Loucy (cell line): ENCODE measurements around the gene PRSS12.

Source experiments
- H2AFZ ChIP-seq: fragments of 200-600 bp; sonication (generic); 2 replicates; pipeline ENCODE4 v1.6.0; 2016; ENCODE audit warnings: antibody characterized with exemption, mild to moderate bottlenecking, low read length, moderate library complexity
- H3F3A ChIP-seq: fragments of 200-600 bp; 2 replicates; pipeline ENCODE4 v1.6.0; 2016; ENCODE audit warnings: antibody characterized with exemption, low read depth, mild to moderate bottlenecking
- H3K27me3 ChIP-seq: fragments of 200-600 bp; sonication (generic); 2 replicates; pipeline ENCODE4 v1.6.1; 2014; ENCODE audit warnings: low read length, mild to moderate bottlenecking; ENCODE audit not compliant: insufficient read depth, poor library complexity, severe bottlenecking
- H3K36me3 ChIP-seq: fragments of 200-600 bp; sonication (generic); 2 replicates; pipeline ENCODE4 v1.6.1; 2016; ENCODE audit warnings: low read length; ENCODE audit not compliant: insufficient read depth
- H3K4me1 ChIP-seq: fragments of 200-600 bp; sonication (generic); 2 replicates; pipeline ENCODE4 v1.5.1; 2014; ENCODE audit warnings: low read length, mild to moderate bottlenecking; ENCODE audit not compliant: insufficient read depth, poor library complexity, severe bottlenecking
- H3K4me2 ChIP-seq: fragments of 200-600 bp; sonication (generic); 2 replicates; pipeline ENCODE4 v1.6.0; 2014; ENCODE audit warnings: antibody characterized with exemption, low read length, low read depth, mild to moderate bottlenecking; ENCODE audit not compliant: poor library complexity, severe bottlenecking
- H3K4me3 ChIP-seq: fragments of 200-600 bp; sonication (generic); 2 replicates; pipeline ENCODE4 v1.5.1; 2014; ENCODE audit warnings: low read length, mild to moderate bottlenecking, mixed read lengths; ENCODE audit not compliant: poor library complexity, severe bottlenecking
- H3K79me2 ChIP-seq: fragments of 200-600 bp; sonication (generic); 2 replicates; pipeline ENCODE4 v1.6.1; 2014; ENCODE audit warnings: low read length; ENCODE audit not compliant: insufficient read depth
- H3K9ac ChIP-seq: fragments of 200-600 bp; sonication (generic); 2 replicates; pipeline ENCODE4 v1.6.0; 2014; ENCODE audit warnings: mild to moderate bottlenecking, low read depth, low read length, moderate library complexity; ENCODE audit not compliant: poor library complexity, severe bottlenecking
- H3K9me2 ChIP-seq: fragments of 200-600 bp; sonication (generic); replicated peaks from 2 replicates; pipeline ENCODE4 v1.6.1; 2016; ENCODE audit warnings: low read depth, low read length, mixed read lengths
- H3K9me3 ChIP-seq: fragments of 200-600 bp; sonication (generic); 2 replicates; pipeline ENCODE4 v1.6.1; 2014; ENCODE audit warnings: mild to moderate bottlenecking, antibody characterized with exemption, low read length, low read depth; ENCODE audit not compliant: insufficient read depth
- H4K20me1 ChIP-seq: fragments of 200-600 bp; sonication (generic); 2 replicates; pipeline ENCODE4 v1.6.0; 2014; ENCODE audit warnings: antibody characterized with exemption, low read length, mild to moderate bottlenecking; ENCODE audit not compliant: insufficient read depth, poor library complexity, severe bottlenecking
- CTCF ChIP-seq: fragments of 200-600 bp; sonication (generic); conservative IDR thresholded peaks from 2 replicates; pipeline ENCODE4 v1.5.1; 2014; ENCODE audit warnings: mild to moderate bottlenecking, antibody characterized with exemption, low read length
- EZH2phosphoT487 ChIP-seq: fragments of 200-600 bp; IDR thresholded peaks from 2 replicates; pipeline ENCODE4 v1.6.1; 2018; ENCODE audit warnings: antibody characterized with exemption, mild to moderate bottlenecking, moderate library complexity, borderline replicate concordance

PRSS12 gene

GRCh38 chr4:118281611-118282442 lies 71.0 kb downstream of the PRSS12 start:
- H3K9me2 ChIP-seq: no peaks in the 10 kb centered on the region
- no peaks in the 10 kb centered on the region for H3K9me3 ChIP-seq
- no peak overlapping the region for H2AFZ ChIP-seq
- no peaks in the 10 kb centered on the region for H3K27me3 ChIP-seq
- peaks cover 34% of the 10 kb centered on the region for H4K20me1 ChIP-seq
- 0 out of 2 replicates have a peak, but pooled peaks cover 3% of the 10 kb centered on the region for H3F3A ChIP-seq
- peaks cover 35% of the 10 kb centered on the region for H3K79me2 ChIP-seq
- H3K9ac ChIP-seq: peak overlapping the region; percentile 92
- H3K36me3 ChIP-seq: peaks cover 8% of the 10 kb centered on the region; the same call in 1 of the 2 replicates
- H3K4me1 ChIP-seq: peaks cover 26% of the 10 kb centered on the region
- peak overlapping the region; percentile 91 for H3K4me3 ChIP-seq
- TF ChIP-seq EZH2phosphoT487 (no peak), CTCF (no peak)
- H3K4me2 ChIP-seq: peak overlapping the region; percentile 82

- TF ChIP-seq CTCF (peak; percentile 84), EZH2phosphoT487 (no peak)
- no peaks in the 10 kb centered on the region for H3K27me3 ChIP-seq
- peaks cover 34% of the 10 kb centered on the region for H4K20me1 ChIP-seq
- peaks cover 8% of the 10 kb centered on the region; the same call in 1 of the 2 replicates for H3K36me3 ChIP-seq
- peaks cover 35% of the 10 kb centered on the region for H3K79me2 ChIP-seq
- no peak overlapping the region for H2AFZ ChIP-seq
- peak overlapping the region; percentile 91 for H3K4me3 ChIP-seq
- H3K9me3 ChIP-seq: no peaks in the 10 kb centered on the region
- H3K9ac ChIP-seq: peak overlapping the region; percentile 92
- H3K9me2 ChIP-seq: no peaks in the 10 kb centered on the region
- H3F3A ChIP-seq: 0 out of 2 replicates have a peak, but pooled peaks cover 3% of the 10 kb centered on the region
- H3K4me2 ChIP-seq: peak overlapping the region; percentile 82
- H3K4me1 ChIP-seq: peaks cover 26% of the 10 kb centered on the region
Measured at GRCh38 chr4:118280501-118281218, 72.1 kb downstream of the PRSS12 start.

- Histone ChIP-seq H3K79me2 (peaks cover 35% of the 10 kb centered on the region), H3K9ac (peak overlapping the region; percentile 92), H3K27me3 (no peaks in the 10 kb centered on the region), H2AFZ (no peak overlapping the region), H3K4me3 (peak overlapping the region; percentile 91), H3K9me3 (no peaks in the 10 kb centered on the region), H3K9me2 (no peaks in the 10 kb centered on the region), H3F3A (0 out of 2 replicates have a peak, but pooled peaks cover 3% of the 10 kb centered on the region), H3K4me1 (peaks cover 26% of the 10 kb centered on the region), H3K4me2 (peak overlapping the region; percentile 82), H3K36me3 (peaks cover 8% of the 10 kb centered on the region; the same call in 1 of the 2 replicates), H4K20me1 (peaks cover 34% of the 10 kb centered on the region)
- TF ChIP-seq EZH2phosphoT487: no peak
Measured at GRCh38 chr4:118279920-118280432, 72.8 kb downstream of the PRSS12 start.
